ENCODE data around the gene ACAA1. TPM values are rescaled to one million over a fixed set of nuclear protein-coding genes. Genes with fewer than 3 reads are reported as not detected.

ACAA1 gene
- total and polyA plus RNA-seq, 2 experiments from 2014 or later: 21.4 to 26.6 TPM

- TF ChIP-seq ZNF462 (CRISPR knock-in tag; IDR thresholded peaks at IDR 0.05): no peak
- TF ChIP-seq CREB1 (CRISPR knock-in tag; IDR thresholded peaks at IDR 0.05; ENCODE audit: low read depth): no peak
Measured at GRCh38 chr3:38142959-38143358, 6.0 kb upstream of the ACAA1 start (continued).

- DNase-seq (ENCODE audit: low spot score) (no peak), ATAC-seq (no peak)
- H3F3A ChIP-seq (replicated peaks; ENCODE audit: low read depth): peaks cover 9% of the 10 kb centered on the region
- no peak overlapping the region for H3K4me3 ChIP-seq
- no peaks in the 10 kb centered on the region for H3K27me3 ChIP-seq (ENCODE audit: insufficient read depth)
- no peak overlapping the region for H3K27ac ChIP-seq (ENCODE audit: low read depth)
- H3K27me3 Mint-ChIP-seq (ENCODE audit: insufficient read depth, low read depth, poor library complexity): peaks cover 20% of the 10 kb centered on the region
- H3K36me3 ChIP-seq (ENCODE audit: insufficient read depth): no peaks in the 10 kb centered on the region
- peaks cover 15% of the 10 kb centered on the region for H3K4me1 ChIP-seq (ENCODE audit: insufficient read depth)
- H3K9me3 Mint-ChIP-seq: peaks cover 6% of the 10 kb centered on the region
- H2AFZ ChIP-seq: no peak overlapping the region
- peaks cover 24% of the 10 kb centered on the region for H3K36me3 Mint-ChIP-seq (ENCODE audit: low read depth)
- peaks cover 10% of the 10 kb centered on the region; the same call in 1 of the 2 replicates for H3K79me2 ChIP-seq (replicated peaks; ENCODE audit: insufficient read depth)
- H3K27ac Mint-ChIP-seq: no peak overlapping the region
- peaks cover 21% of the 10 kb centered on the region for H3K4me1 Mint-ChIP-seq
- H3K9me2 ChIP-seq (ENCODE audit: insufficient read depth): no peaks in the 10 kb centered on the region
- H3K4me3 Mint-ChIP-seq: no peak overlapping the region
- TF ChIP-seq ETS1 (IDR thresholded peaks at IDR 0.05) (no peak), NANOG (IDR thresholded peaks at IDR 0.05; ENCODE audit: borderline replicate concordance) (no peak)
- H3K4me2 ChIP-seq: no peak overlapping the region
- no peaks in the 10 kb centered on the region for H4K20me1 ChIP-seq (replicated peaks; ENCODE audit: insufficient read depth)
Measured at GRCh38 chr3:38141952-38142273, 5.0 kb upstream of the ACAA1 start.

Data from GM23338 (cell line).